ENCODE data around the gene DHRS13.
"Not testable (repeated sequence)": the region's sequence is repeated elsewhere in the genome, so short reads cannot be mapped to it uniquely, and the experiment has no call there.

Gene DHRS13

DNA sequence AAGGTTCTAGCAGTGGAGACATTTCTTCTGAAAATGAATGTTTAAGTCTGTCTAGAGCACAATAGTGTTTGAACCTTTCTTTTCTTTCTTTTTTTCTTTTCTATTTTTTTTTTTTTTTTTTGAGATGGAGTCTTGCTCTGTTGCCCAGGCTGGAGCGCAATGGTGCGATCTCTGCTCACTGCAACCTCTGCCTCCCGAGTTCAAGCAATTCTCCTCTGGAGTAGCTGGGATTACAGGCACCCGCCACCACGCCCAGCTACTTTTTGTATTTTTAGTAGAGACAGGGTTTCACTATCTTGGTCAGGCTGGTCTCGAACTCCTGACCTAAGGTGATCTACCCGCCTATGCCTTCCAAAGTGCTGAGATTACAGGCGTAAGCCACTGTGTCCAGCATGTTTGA, 31.6 kb upstream of the DHRS13 start:
- DNase-seq, result not testable (repeated sequence)

DNA sequence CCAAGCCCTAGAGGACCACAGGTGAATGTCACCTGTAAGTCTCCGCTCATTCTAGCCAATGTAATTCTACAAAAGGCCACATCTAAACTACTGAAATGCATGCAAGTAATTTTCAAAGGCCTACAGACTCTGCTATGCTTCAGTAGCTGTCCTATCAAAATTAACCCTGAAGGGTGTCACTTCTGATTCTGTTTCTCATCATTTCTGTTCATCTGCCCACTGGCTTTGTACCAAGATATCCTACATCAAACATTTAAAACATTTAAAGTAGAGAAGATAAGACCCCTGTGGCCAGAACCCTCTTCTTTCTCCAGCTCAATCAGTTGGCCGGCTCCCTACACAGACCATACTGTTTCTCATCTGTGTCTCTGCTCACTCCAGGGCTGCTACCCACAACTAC, 26.9 kb upstream of the DHRS13 start:
- no peak for DNase-seq

DNA sequence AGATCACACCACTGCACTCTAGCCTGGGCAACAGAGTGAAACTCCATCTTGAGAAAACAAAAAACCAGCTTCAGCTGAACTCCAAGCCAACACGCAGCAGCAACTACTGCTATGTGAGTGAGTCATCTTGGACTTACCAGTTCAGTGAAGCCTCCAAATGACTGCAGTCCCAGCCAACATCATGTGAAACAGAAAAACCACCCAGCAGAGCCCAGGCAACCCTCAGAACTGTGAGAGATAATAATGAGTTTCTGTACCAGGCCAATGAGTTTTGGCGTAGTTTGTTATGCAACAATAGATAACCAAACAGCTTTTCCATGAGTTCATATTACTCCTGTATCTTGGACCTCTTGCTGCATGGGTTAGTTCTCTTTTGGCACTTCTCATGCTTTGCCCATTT, 25.2 kb upstream of the DHRS13 start:
- no peak for DNase-seq

DNA sequence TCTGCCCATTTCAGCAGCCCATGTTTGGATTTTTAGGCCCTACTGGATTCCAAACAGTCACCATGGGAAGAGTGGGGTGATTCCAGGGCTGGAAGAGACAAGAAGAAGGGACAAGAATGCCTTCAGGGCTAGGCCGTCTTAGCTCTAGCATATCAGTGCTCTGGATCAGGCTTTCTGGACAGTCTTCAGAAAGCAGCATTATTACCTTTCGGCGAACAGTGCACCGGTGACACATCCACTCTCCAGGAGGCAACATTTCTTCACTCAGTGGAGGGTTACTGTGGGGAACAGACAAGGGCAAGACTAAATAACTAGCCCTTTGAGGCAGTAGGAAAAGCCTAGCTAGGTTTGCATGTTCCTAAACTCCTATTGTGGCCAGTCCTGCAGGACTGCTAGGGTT, 23.9 kb upstream of the DHRS13 start:
- DNase-seq, result no peak

DNA sequence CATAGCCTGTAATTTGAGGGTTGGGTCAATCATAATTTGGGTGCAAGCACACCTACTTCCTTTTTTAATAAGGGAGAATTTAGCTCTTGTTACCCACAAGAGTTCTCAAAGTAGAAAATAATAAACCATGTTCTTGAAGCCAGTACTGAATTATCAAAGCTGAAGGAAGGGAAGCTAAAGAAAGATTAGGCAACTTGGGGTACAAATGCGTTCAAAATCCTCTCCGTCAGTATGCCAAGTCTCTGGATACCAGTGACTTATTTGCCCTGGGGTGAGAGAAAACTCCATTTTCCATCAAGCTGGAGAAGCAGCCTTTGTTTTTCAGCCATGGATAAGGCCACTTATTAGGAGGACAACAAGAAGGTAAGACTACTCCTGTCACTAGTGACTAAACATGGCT, 23.5 kb upstream of the DHRS13 start:
- DNase-seq, result no peak

DNA sequence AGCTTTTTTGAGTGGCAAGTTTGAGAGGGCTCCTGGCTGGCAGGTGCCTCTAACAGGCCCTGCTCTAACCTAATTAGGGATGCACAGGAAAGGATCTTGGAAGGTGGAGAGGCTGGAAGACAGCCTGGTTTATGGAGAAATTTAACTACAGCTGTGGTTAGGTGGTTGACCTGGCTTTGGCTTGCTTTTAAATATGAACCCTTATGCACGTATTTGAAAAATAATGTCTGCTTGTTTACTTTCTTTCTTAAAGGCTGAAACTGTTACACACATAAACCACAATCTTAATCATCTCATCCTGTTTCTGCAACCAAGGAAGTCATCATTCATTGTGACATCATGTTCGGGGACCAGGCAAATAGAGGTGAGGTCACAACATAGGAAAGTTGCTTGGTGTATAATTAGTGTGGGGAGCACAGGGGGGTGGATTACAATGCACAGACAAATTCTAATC, 23.1 kb upstream of the DHRS13 start:
- no peak for DNase-seq

DNA sequence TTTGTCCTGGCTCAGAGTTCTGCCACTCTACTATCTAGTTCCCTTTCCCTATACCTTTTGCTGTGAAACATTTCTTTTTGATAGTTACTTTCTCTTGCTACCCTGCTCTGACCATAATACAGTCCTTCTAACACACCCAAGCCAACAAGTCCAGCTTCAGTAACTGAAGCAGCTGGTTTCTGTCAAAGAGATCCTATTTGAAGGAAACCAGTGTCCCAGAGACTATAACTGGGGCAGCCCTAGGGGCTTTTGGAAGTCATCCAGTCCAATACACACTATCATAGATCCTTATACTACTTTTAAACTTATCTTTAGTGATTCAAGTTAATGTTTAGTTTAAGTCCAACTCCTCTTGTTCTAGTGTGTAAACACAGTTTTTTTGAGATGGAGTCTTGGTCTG, 17.3 kb upstream of the DHRS13 start:
- no peak for DNase-seq

DNA sequence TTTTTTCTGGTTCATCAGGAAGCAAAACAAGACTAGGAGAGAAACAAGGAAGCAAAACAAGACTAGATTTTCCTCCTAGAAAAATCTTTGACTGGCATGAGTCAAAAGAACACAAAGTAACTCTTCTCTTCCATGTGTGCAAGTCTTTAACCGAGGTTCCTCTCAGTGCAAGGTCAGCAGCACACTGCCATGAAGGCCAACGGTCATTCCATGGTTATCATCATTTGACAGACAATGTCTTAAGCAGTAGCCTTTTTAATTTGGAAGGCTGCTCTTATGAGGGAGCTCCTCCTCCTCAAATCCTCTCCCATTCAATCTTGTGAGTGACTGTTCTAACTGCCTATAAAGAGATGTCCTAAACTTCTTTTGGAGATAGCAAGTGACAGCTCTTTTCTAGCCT, 15.4 kb upstream of the DHRS13 start:
- DNase-seq, result no peak

DNA sequence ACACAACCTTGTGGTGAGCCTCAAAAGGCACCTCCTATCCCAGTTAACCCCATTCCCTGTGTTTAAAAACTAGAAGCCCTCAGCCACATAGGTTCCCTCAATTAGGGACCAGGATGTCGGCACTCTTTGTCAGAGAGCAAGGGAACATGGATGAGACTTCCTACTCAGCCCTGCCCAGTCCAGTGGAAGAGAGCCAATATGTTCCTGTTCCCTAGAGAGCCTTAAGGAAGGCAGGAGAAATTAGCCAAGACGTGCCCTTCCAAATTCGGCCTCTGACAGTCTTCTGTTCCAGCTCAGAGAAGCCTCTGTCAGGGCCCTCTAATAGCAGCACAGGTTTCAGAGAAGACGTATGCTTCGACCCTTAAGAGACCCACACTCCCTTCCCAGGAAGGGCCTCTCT, 14.6 kb upstream of the DHRS13 start:
- no peak for DNase-seq

GRCh38 chr17:28917029-28917428, 14.2 kb upstream of the DHRS13 start:
- no peak for DNase-seq

DNA sequence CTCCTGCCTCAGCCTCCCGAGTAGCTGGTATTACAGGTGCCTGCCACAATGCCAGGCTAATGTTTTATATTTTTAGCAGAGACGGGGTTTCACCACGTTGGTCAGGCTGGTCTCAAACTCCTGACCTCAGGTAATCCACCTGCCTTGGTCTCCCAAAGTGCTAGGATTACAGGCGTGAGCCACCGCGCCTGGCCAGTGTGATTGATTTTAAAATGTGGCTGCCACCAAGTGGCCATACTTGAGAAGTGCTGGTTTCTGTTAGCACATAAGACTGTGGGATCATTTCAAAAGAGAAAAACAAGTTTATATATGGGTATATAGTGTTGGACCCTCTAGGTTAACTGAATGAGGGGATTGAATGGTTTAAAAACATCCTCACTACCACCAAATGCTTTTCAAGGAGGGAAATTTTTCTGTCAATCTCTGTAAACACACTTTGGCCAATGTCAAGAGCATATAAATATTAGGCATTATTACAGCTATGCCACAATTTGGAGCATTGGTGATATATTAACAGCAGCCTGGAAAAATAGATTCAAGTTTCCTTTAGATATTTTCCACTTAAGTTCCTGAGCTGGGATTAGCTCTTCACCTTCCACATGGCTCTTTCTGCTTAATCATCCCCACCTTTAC, 13.5 kb upstream of the DHRS13 start:
- DNase-seq, result peak; percentile 18

GRCh38 chr17:28912938-28913333, 10.1 kb upstream of the DHRS13 start:
- no peak for DNase-seq

DNA sequence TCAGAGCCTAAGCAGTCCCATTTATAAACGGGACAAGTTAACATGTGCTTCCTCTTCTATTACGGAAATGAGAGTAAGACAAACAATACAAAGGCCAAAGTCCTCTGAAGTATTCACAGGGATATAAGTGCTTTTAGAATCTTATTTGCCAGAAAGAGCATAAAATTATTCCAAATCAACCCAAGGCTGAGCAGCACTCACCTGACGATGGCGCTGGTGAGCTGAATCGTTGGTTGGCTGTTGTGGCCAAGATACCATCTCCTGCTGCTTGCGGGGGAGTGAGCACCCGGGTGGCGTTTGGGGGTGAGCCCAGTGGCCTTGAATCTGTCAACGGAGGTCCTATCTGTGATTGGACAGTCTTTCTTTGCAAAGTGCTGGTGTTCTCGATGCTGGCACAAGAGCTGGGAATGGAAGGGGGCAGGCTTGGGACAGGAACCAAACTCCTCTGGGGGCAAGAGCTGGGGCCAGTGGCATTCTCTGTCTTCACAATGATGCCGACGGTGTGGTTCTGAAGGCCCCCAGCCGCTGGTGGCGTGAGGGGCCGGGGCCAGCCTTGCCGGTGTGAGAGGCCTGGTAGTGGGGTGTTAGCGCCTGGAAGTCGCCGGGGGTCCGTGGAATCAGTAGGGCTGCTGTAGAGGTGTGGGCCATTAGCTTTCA, 9.5 kb upstream of the DHRS13 start:
- no peak for DNase-seq

GRCh38 chr17:28911411-28912045, 8.6 kb upstream of the DHRS13 start:
- DNase-seq, result no peak

DNA sequence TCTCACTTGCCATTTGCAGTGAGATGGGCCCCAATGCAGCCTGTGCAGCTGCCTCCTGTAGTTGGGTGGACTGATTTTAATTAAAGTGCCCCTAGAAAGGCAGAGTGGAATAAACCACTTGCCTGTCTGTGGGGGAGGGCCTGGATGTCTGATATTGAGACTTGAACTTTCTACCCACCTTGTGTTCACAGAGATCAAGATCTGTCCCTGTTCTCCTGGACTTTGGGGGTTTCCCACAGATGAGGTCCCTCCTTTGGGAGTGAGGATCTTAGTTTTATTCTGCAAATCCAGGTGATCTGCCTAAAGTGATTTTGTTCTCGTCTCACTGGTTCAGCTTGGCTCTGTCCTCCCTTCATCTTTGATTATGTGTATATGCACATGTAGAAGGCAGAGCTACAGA, 7.7 kb upstream of the DHRS13 start:
- DNase-seq, result no peak

DNA sequence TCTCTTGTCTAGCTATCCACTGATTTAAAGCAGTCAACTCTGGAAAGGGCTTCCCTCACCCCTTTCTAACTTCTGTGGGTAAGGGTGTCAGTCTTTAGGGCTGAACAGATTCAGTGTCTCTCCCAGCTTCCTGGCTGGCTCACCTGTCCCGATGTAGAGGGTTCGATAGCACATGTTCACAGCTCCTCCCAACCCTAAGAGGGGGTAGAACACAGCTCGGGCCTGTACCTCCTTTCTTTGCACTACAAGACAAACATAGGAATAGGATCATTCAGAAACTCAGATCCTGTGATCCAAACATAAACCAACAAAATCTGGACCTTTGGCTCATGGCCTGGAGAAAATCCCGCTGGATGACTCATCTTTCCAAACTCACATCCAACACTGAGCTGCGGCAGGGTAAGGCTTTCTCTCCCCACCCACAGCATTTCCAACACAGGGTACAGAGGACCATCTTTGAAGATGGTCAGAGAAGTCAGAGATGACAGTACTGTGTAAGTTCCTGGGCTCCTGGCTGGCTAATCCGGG, 5.8 kb upstream of the DHRS13 start:
- DNase-seq, result no peak

DNA sequence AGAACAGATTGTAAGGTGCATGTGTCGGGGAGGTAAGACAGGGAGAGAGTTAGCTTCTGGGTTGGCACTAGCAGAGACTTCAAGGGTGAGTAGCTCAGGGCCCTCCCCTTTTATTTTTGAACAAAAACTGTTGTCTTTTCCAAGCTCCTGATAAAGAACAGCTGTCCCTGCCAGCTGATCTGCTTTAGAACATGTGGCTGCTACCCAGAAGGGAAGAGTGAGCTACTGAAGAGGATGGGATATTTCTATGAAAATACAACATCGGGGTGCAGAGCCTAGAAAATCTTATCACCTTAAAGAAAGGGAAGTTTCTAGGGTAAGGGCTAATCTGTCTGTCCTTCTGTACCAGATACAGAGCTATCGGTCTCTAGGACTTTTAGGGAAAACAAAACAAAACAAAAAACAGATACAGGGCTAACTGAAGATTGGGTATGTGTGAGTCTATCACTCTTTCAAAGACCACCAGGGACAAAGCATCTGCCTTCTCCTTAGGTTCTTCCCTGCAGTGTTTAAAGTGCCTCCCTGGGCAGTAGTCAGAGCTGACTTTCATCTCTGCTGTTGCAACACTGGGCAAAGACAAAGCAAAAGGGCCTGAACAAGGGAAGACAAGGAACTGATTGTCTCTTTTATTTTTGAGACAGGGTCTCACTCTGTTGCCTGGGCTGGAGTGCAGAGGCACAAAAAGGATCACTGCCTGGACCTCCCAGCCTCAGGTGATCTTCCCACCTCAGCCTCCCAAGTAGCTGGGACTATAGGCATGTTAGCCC, 5.0 kb upstream of the DHRS13 start:
- no peak for DNase-seq

DNA sequence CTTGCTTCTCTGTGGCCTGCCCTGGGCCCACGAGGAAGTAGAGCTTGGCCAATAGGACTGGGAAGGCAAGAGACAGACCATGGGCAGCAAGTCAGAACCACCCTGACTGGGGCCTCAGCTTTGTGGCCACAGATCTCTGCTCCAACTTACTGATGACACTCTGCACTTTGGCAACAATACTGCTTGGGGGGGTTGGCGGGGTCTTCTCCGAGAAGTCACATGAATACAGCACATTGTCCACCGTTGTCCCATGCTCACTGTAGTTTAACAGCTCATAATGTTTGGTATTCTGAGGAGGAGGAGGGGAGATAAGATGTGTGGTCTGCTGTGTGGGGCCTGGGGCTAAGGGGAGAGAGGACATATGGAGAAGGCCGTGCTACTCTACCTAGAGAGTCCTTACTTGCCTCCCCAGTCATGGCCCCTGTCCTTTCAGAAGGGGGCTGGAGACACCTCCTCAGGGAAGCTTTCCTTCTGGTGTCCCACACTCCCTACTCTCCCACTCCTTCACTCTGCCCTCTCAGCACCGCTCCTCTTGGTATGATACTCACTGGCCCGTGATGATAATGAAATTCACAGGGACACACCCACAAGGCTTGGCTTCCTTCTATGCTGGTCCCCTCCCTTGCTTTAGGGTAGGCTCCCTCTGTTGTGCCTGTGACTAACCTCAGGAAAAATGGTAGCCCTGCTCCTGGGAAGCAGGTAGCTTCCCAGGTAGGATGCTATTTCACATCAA, 4.0 kb upstream of the DHRS13 start:
- DNase-seq, result no peak

GRCh38 chr17:28906276-28906675, 3.4 kb upstream of the DHRS13 start:
- DNase-seq, result no peak

DNA sequence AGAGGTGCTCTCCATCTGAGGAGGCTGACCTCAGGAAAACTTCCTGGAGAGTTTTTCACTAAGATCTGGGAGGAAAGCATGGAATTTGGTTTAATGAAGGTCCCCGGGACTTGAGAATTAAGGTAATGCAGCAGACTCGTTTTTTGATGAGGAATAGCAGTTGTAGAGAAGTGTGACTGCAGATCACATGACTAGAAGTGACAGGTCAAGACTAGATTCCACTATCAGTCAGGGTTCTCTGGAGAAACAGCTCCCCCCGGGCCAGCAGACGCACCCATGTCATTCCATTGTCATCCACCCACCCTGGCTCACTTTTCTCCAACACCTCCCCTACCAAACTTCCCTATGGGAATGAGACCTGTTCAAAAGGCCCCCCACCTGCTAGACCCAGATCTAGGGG, 1.9 kb upstream of the DHRS13 start:
- DNase-seq, result no peak

DNA sequence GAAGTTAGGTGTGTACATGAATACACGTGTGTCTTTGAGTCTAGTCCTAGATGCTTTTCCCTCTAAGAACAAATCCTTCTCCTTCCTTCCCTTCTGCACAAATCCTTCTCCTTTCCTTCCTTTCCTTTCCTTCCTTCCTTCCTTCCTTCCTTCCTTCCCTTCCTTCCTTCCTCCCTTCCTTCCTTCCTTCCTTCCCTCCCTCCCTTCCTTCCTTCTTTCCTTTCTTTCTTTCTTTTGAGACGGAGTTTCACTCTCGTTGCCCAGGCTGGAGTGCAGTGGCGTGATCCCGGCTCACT, 615 bp upstream of the DHRS13 start:
- not testable (repeated sequence) for DNase-seq

GRCh38 chr17:28901866-28902818, 737 bp downstream of the DHRS13 start:
- peak; percentile 19 for DNase-seq

Measured in NCI-H1694 (cell line).